Activated CD4-positive, alpha-beta T cell treated with anti-CD3 and anti-CD28 coated beads for 48 hours (primary cell): ENCODE results near the gene XKR3.
"Not testable (repeated sequence)": the region's sequence is repeated elsewhere in the genome, so short reads cannot be mapped to it uniquely, and the experiment has no call there.

Source experiments
- DNase-seq: peaks from one replicate; pipeline ENCODE4 v3.0.0-alpha.2; 2020

XKR3 gene

DNA sequence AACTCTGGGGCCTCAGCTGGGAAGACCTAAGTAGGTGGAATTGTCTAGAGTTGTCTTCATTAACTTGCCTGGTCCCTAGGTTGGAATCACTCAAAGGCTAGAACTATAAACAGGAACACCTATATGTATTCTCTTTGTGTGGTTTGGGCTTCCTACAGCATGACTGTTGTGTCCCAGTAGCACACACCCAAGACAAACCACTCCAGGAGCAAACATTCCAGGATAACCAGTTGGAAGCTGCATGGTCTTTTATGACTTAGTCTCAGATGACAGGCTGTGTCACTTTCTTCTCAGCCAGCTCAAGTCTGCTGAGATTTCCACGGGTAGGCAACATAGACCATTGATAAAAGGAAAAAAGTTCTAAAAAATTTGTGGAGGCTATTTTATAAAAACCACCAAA lies 90.9 kb downstream of the XKR3 start:
- not testable (repeated sequence) for DNase-seq
